CD4-positive, alpha-beta T cell (primary cell): Measurements from ENCODE around the gene MYO3B. TPM values are rescaled to one million over a fixed set of nuclear protein-coding genes. Genes with fewer than 3 reads are reported as not detected.

ENCODE experiments used
- ATAC-seq: fragments of 200-7000 bp; cut with Tn5 transposase; one replicate; pipeline ENCODE4 v1.10.0; 2022; ENCODE audit warnings: mild to moderate bottlenecking; ENCODE audit not compliant: poor library complexity
- CTCF ChIA-PET: fragments of 350-600 bp; sonication (Branson Sonifier 250); formaldehyde crosslinking; loops from one replicate; lab custom pipeline; 2021; ENCODE audit warnings: antibody characterized with exemption, inconsistent platforms; lab: Charles Lee
- POLR2A ChIA-PET: fragments of 350-600 bp; sonication (Branson Sonifier 250); formaldehyde crosslinking; loops from one replicate; lab custom pipeline; 2021; ENCODE audit warnings: antibody characterized with exemption, inconsistent platforms; lab: Charles Lee
- DNase-seq, 14 experiments: peaks; one replicate each; pipeline ENCODE4 v3.0.0-alpha.2; 2013 to 2020; ENCODE audit warnings: mixed read lengths in 2 of 14
- H3K27ac ChIP-seq, 2 donors: one replicate each; pipeline versions ENCODE4 v1.5.1 to v1.7.0; 2013; ENCODE audit warnings: low read length in 2 of 2, low read depth in 1 of 2, mild to moderate bottlenecking in 1 of 2
- H3K27me3 ChIP-seq, 2 experiments: 1 replicate in 1 of 2; 2 replicates in 1 of 2; pipeline versions ENCODE4 v1.6.1 to v1.7.0; 2013; ENCODE audit warnings: low read length in 2 of 2, control low read depth in 1 of 2, mild to moderate bottlenecking in 1 of 2, moderate library complexity in 1 of 2; ENCODE audit not compliant: insufficient read depth in 2 of 2, control insufficient read depth in 1 of 2
- H3K36me3 ChIP-seq: one replicate; pipeline ENCODE4 v1.6.1; 2013; ENCODE audit warnings: low read length, control low read depth; ENCODE audit not compliant: insufficient read depth
- H3K4me1 ChIP-seq: one replicate; pipeline ENCODE4 v1.6.1; 2013; ENCODE audit warnings: low read length, control low read depth; ENCODE audit not compliant: insufficient read depth
- H3K4me3 ChIP-seq: one replicate; pipeline ENCODE4 v1.5.1; 2013; ENCODE audit warnings: mild to moderate bottlenecking, low read length, moderate library complexity
- H3K9me3 ChIP-seq, 2 experiments: 1 replicate in 1 of 2; 2 replicates in 1 of 2; pipeline versions ENCODE4 v1.6.1 to v1.7.0; 2013; ENCODE audit warnings: low read length in 2 of 2, mild to moderate bottlenecking in 2 of 2, control low read depth in 1 of 2, moderate library complexity in 1 of 2; ENCODE audit not compliant: control insufficient read depth in 1 of 2, insufficient read depth in 1 of 2
- H3K27ac Mint-ChIP-seq: one replicate; pipeline ENCODE4 v1.8.0; 2020; ENCODE audit warnings: mixed read lengths
- H3K27me3 Mint-ChIP-seq: one replicate; pipeline ENCODE4 v1.8.0; 2021; ENCODE audit warnings: mixed read lengths
- H3K36me3 Mint-ChIP-seq: one replicate; pipeline ENCODE4 v1.8.0; 2021; ENCODE audit warnings: low read depth, mixed read lengths
- H3K4me1 Mint-ChIP-seq: one replicate; pipeline ENCODE4 v1.8.0; 2021; ENCODE audit warnings: low read depth, mixed read lengths
- H3K4me3 Mint-ChIP-seq: one replicate; pipeline ENCODE4 v1.8.0; 2020; ENCODE audit warnings: mild to moderate bottlenecking, mixed read lengths
- H3K9me3 Mint-ChIP-seq: one replicate; pipeline ENCODE4 v1.8.0; 2020; ENCODE audit warnings: mixed read lengths
- CTCF ChIP-seq: fragments of 200-600 bp; IDR thresholded peaks from one replicate; pipeline ENCODE4 v1.8.0; 2022; ENCODE audit warnings: antibody characterized with exemption, mild to moderate bottlenecking
- intact Hi-C, 2 experiments: fragments of 100-400 bp; cut with DNase I in 1 of 2; cut with micrococcal nuclease in 1 of 2; formaldehyde crosslinking; loops; one replicate each; pipeline versions ENCODE4 v1.15.1 to v1.9.0; 2023 to 2025; cut with DNase I, micrococcal nuclease
- total RNA-seq, 174 experiments: library from RNA in 2 of 174; stranded (reverse) in 2 of 174; gene quantifications; one replicate each; pipeline ENCODE4 v1.2.3 and lab custom pipeline; 2021 to 2026

Gene MYO3B
- total RNA-seq, 2 experiments from 2014 or later = not detected

- Histone ChIP-seq H3K36me3 (no peaks in the 10 kb centered on the region), H3K9me3 (peaks cover 9% of the 10 kb centered on the region in 2 experiments), H3K4me1 (no peaks in the 10 kb centered on the region), H3K27me3 (no peaks in the 10 kb centered on the region), H3K27ac (no peak overlapping the region), H3K4me3 (no peak overlapping the region)
- Mint-ChIP-seq H3K4me1 (no peaks in the 10 kb centered on the region), H3K27ac (no peak overlapping the region), H3K4me3 (no peak overlapping the region), H3K9me3 (peaks cover 12% of the 10 kb centered on the region), H3K27me3 (peaks cover 34% of the 10 kb centered on the region), H3K36me3 (no peaks in the 10 kb centered on the region)
- ChIA-PET CTCF (no interaction called here), POLR2A (no interaction called here)
- ATAC-seq (no peak), DNase-seq (no peak)
- intact Hi-C loops = no loop called here
- no peak for TF ChIP-seq CTCF
Observed at GRCh38 chr2:170191166-170191866, 13.4 kb downstream of the MYO3B start.

GRCh38 chr2:170196963-170197362 is 19.0 kb downstream of the MYO3B start:
- ChIA-PET CTCF (no interaction called here), POLR2A (no interaction called here)
- intact Hi-C loops = no loop called here
- H3K4me1 ChIP-seq = no peaks in the 10 kb centered on the region
- TF ChIP-seq CTCF = no peak
- H3K36me3 ChIP-seq = no peaks in the 10 kb centered on the region
- no peaks in the 10 kb centered on the region for H3K36me3 Mint-ChIP-seq
- H3K9me3 Mint-ChIP-seq = no peaks in the 10 kb centered on the region
- no peak overlapping the region for H3K4me3 ChIP-seq
- no peaks in the 10 kb centered on the region for H3K9me3 ChIP-seq
- ATAC-seq = no peak
- H3K4me1 Mint-ChIP-seq = no peaks in the 10 kb centered on the region
- peaks cover 37% of the 10 kb centered on the region for H3K27me3 Mint-ChIP-seq
- no peak overlapping the region for H3K4me3 Mint-ChIP-seq
- no peaks in the 10 kb centered on the region for H3K27me3 ChIP-seq
- no peak overlapping the region for H3K27ac ChIP-seq
- no peak overlapping the region for H3K27ac Mint-ChIP-seq
- no peak for DNase-seq

GRCh38 chr2:170201275-170201674 is 23.3 kb downstream of the MYO3B start:
- Mint-ChIP-seq H3K4me1 (no peaks in the 10 kb centered on the region), H3K4me3 (no peak overlapping the region), H3K27me3 (peaks cover 31% of the 10 kb centered on the region), H3K9me3 (no peaks in the 10 kb centered on the region), H3K27ac (no peak overlapping the region), H3K36me3 (no peaks in the 10 kb centered on the region)
- H3K4me3 ChIP-seq = no peak overlapping the region
- H3K27me3 ChIP-seq = no peaks in the 10 kb centered on the region
- no peaks in the 10 kb centered on the region for H3K9me3 ChIP-seq
- no peak for TF ChIP-seq CTCF
- intact Hi-C loops = no loop called here
- no peak overlapping the region for H3K27ac ChIP-seq
- no peaks in the 10 kb centered on the region for H3K4me1 ChIP-seq
- ChIA-PET CTCF (interaction anchor here (0.6 kb wide), 1 partner anchor 12 kb away, joined by 5 read pairs; no protein-coding TSS in a partner anchor), POLR2A (no interaction called here)
- ATAC-seq (no peak), DNase-seq (no peak)
- no peaks in the 10 kb centered on the region for H3K36me3 ChIP-seq
